Tibial nerve (tissue), 3 donors: ENCODE data around the gene IRX5.

Experiments
- POLR2A ChIP-seq, 2 donors: fragments of 450-650 bp; IDR thresholded peaks; one replicate each; pipeline ENCODE4 v1.6.1; 2017; ENCODE audit warnings: antibody characterized with exemption in 2 of 2, mild to moderate bottlenecking in 2 of 2, moderate library complexity in 2 of 2
- TF ChIP-seq, protein P1 (sequence below), 5 experiments: fragments of 200-600 bp in 3 of 5; fragments of 450-650 bp in 2 of 5; sonication (generic) in 3 of 5; IDR thresholded peaks; one replicate each; pipeline ENCODE4 v1.5.1; 2016 to 2019; ENCODE audit warnings: antibody characterized with exemption in 5 of 5, mild to moderate bottlenecking in 3 of 5, moderate library complexity in 2 of 5

DNA sequence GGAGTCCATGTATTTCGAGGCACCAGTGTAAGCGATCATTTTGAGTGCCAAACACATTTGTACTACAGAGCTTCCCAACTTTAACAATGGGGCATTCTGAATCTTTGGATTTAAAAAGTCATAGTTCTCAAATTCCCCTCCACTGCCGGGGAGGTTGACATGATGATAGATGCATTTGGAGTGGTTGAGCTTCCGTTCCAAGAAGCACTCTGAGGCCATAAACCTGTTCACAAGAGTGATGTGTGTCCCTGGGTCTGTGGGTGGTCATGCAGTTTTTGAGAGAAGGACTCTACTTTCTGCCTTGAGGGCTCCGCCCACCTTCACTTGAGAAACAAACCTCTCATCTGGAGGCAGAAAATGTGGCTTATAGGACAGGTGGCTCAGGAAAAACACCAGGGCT is 43.7 kb downstream of the IRX5 start:
- TF ChIP-seq, protein P1, sequence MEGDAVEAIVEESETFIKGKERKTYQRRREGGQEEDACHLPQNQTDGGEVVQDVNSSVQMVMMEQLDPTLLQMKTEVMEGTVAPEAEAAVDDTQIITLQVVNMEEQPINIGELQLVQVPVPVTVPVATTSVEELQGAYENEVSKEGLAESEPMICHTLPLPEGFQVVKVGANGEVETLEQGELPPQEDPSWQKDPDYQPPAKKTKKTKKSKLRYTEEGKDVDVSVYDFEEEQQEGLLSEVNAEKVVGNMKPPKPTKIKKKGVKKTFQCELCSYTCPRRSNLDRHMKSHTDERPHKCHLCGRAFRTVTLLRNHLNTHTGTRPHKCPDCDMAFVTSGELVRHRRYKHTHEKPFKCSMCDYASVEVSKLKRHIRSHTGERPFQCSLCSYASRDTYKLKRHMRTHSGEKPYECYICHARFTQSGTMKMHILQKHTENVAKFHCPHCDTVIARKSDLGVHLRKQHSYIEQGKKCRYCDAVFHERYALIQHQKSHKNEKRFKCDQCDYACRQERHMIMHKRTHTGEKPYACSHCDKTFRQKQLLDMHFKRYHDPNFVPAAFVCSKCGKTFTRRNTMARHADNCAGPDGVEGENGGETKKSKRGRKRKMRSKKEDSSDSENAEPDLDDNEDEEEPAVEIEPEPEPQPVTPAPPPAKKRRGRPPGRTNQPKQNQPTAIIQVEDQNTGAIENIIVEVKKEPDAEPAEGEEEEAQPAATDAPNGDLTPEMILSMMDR (IDR thresholded peaks at IDR 0.05), result no peak
- no peak for TF ChIP-seq POLR2A (IDR thresholded peaks at IDR 0.05)
